Stimulated activated CD8-positive, alpha-beta memory T cell treated with anti-CD3 and anti-CD28 coated beads, Interleukin-7, amount 100 ng/mL, for 24 hours (primary cell): ENCODE data around the gene MORF4L2.

Experiments
- DNase-seq: peaks from one replicate; pipeline ENCODE4 v3.0.0-alpha.2; 2020; ENCODE audit warnings: low read depth

The MORF4L2 gene, protein sequence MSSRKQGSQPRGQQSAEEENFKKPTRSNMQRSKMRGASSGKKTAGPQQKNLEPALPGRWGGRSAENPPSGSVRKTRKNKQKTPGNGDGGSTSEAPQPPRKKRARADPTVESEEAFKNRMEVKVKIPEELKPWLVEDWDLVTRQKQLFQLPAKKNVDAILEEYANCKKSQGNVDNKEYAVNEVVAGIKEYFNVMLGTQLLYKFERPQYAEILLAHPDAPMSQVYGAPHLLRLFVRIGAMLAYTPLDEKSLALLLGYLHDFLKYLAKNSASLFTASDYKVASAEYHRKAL

DNA sequence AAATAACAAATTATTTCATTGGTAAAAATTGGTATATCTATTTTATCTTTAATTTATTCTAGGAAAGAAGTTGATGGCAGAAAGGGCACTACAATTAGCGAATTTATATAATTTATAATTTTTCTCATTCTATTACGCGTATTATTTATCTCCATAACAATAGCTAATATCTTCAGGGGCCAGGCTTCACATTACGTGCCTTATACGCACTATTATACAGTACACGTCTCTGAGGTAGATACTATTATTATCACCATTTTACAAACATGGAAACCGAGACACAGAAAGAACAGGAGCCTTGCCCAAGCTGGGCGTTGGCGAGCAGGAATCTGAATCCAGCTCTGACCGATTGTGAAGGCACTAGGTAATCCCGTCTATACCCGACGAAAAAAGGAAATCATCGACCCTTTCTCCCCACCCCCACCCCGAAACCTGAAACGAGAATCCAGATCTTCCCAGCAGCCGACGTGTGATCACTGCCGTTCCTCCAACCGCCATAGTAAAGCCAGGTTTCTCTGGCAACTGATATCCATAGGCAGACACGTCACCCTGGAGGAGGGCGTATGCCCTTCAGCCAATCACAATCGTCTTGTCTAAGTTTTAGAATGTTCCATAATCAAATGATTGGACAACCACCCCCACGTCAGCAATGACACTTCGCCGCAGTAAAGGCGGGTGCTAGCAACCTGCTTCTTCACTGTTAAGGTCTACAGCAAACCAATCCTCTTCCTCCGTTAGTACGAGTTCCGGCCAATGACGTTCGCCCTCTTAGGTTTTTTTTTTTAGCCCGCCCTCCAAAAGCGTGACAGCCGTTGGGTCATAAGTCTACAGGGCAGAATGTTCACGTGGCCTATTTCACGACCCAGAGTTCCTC is at the start of gene MORF4L2:
Gene MORF4L2 (minus strand): TSS at position 501 of the 874 bp plus-strand sequence. CDS start 9,672 bp downstream, outside the sequence.
- DNase-seq = peak; percentile 55

DNA sequence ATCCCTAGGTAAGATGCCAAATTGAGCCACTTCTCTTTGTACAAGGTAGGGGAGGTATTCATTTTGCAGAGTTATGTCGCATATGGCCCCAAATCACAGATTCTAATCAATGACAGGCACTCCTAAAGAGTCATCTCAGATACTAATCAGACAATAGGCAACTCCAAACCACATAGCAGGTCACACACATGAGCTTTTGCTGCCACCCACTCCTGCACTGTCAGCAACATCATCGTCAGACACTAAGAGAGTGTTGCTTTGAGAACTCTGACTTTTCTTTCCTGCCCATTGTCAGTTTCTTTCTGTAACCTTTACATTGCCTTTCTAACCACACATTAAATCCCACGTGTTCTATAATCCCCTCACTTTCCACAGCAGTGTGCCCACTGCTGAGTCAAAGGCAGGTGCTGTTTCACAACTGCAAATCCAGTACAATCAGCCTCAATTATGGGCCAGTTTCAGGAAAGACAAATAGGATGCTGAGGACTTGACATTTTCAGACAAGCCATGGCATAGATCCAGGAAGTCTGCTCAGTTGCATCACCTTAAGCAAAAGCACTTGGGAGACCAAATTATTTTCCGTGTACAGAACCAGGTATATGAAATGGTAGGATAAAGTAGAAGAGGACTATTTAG is 47.7 kb upstream of the MORF4L2 start:
- DNase-seq = no peak

DNA sequence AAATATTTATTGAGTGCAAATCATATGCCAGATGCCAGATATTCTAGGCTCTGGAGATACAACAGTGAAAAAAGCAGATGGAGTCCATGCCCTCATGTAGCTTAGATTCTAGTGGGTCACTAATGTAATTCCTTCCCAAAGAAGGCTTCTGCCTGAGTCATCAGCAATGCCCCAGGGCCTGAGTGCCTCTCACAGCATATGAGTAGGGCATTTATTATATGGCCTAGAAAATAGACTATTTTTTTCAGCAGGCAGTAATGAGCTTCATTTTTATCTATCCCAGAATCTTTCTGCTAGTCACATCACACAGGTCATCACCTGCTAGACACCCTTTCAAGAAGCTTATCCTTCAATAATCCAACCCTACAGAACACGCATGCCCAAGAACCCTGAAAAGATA is 46.5 kb upstream of the MORF4L2 start:
- no peak for DNase-seq

DNA sequence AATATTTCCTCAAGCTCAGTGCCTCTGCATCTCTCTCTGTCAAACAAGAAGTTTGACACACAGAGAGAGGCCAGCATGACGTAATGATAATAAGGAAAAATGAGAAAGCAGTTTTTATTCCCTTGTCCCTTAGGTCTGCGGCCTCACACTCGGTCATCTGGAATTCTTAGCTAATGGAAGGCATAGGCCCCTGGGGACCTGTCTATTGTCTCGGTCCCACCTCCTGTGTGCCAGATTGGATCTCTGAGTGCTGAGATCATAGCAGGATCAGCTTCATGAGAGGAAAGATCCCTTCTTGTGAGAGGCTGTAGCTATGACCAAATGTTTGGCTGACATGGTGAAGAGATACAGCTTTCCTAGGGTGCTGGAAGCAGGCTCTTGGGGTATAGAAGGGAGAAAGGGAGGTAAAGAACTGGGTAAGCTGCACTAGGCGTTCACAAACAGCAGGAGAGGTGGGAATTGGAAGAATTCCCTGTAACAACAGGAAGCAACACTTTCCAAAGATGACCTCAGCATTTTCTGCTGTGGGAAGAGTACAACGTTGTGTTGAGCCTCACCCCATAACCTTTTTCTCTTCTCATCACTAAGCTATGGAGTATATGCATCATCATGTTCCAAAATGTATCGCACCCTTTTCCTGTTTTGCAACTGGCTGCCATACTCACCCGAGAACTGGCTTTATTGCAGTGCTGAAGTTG is 44.4 kb upstream of the MORF4L2 start:
- DNase-seq = no peak

DNA sequence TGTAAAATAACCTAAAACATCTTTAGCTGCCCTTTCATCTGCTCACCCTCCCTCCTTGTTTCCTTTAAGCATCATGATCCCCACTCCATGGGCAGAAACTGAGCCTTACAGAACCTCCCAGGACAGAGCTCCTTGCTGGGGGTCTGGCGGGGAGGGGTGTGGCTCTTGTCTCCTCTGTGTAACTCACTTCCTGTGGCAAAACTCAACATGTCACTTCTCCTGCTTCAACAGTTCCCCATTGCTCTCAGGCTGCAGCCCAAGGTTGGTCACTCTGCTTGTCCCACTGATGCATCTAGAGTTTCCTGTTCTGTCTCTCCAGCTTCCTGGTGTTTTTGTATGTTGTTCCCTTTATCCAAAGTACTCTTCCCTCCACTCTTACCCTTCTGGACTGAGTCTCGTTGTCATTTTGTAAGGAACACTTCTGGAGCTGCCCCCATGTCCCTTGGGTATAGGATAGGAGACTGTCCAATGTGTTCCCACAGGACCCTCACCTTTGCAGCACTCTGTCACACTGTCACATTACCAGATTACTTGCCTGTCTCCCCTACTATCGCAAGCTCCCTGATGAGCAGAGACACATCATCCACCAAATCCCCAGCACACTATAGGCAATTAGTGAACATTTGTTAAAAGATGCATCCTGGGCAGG is 43.8 kb upstream of the MORF4L2 start:
- DNase-seq = no peak

DNA sequence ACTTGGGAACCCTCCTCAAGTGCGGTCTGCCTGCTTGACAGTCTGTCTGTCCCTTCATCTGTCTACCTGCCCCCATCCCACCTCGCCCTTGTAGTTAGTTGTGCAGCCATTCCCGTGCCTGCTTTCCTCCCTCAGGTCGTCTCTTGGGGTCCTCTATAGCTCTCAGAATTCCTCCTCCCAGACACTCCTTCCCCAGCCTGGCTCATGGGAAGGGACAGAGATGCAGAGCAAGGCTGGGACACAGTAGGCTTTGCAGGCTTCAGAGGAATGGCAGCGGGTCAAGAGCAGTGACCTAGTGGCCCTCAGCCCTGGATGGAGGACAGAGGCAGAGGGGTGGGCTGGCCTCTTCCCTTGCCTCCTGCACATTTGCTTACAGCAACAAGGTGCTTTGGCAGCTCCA is 42.5 kb upstream of the MORF4L2 start:
- no peak for DNase-seq

DNA sequence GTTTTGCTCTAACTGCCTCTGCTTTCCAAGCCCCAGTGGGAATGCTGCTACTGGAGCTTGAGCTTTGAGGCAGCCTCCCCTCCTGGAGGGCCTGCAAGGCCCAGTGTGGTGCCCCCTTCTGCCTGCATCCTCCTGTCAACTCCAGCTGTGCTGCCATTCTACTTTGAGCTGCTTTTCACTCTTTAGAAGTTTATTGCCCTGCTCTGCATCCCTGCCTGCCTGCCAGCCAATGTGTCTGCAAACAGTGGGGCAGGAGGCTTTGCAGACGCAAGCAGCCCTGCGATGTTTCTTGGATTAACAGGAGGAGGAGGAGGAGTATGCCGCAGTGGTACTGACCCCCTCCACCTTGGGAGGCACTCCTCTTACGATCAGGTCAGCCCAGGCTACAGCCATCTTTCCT is 40.6 kb upstream of the MORF4L2 start:
- DNase-seq = no peak

DNA sequence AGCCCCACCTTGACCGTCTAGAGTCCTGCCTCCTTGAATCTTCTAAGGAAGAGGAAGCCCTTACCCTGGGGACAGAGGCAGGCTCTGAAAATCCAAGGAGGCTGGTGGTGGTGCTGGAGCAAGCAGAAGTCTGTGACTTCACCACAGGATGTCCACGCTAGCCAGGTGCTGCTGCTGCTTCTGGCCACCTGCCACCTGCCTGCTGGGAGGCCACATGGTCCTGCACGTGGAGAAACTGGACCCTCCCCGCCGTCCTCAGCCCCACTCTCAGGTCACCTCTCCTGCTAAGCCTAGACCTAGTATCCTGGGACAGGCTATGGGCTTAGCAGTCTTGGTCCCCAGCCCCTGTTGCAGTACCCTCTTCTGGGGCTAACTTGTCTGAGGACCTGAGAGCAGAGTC is 40.0 kb upstream of the MORF4L2 start:
- no peak for DNase-seq

DNA sequence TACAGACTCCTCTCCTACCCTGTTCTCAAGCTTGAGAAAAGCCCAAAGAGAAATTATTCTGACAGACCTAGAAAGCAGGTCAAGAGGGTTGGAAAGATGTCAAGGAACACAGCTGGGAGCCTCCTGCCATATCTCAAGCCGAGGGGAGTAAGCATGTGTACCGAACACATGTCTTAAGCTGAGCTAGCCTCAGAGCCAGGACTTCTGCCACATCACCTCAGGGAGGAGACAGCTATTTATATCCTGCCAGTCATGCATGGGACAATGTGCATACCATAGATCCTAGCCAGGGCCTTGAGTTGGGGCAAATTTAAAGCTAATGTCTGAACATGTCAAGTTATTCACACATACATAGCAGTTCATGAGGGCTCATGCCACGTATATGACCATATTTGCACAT is 36.0 kb upstream of the MORF4L2 start:
- no peak for DNase-seq

DNA sequence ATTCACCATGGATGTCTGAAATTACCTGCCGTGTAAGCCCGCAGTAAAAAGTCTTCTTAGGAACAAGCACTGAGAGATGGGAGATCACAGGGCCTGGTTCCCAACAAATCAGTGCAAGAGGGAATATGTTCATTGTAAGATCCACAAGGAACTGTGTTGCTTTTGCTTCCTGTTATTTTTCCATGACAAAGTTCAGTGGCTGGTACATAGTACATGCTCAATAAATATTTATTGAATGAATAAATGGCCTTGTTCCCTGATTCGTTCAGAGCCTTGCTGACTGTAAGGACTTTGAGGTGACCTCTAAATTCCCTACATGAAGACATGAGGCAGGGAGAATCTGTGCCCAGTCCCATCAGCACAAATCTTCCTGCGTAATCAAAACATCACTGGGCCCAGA is 31.6 kb upstream of the MORF4L2 start:
- DNase-seq = no peak

DNA sequence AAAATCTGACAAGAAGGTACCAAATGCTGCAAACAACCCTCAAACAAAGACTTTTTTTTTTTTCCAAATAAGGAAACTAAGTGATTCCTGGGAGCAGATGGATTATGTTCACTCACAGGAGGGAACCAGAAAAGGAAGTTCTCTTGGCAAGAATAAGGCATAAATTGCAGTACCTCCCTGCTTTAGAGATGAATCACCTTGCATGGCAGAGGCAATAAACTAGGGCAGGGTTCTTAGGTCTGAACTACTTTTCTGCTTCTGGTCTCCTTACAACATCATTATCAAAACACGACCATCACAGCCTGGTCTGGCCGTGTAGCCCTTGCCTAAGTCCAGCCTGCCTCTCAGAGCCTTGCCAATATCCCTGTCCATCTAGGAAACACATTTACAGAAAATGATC is 30.5 kb upstream of the MORF4L2 start:
- no peak for DNase-seq

DNA sequence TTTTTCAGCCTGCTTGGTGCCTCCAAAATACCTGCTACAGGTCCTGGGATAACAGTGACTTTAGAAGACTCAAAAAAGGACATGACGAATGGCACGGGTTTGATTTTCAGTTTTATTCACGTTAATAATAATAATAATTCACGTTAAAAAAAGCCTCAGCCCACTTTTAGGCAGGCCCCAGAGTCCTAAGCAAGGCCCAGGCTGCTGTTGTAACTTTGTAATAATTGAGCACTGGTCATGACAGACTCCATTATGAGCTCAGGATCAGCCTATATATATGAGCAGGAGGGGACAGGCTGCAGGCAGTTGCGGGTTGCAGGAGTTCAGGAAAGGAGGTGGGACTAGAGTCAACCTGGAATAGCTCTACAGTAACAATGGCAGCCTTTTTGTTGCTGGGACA is 24.1 kb upstream of the MORF4L2 start, which contains the start of gene TMEM31:
Gene TMEM31 (plus strand): TSS at position 301 of the 400 bp plus-strand sequence. CDS start 1,350 bp downstream, outside the sequence.
- DNase-seq = no peak

DNA sequence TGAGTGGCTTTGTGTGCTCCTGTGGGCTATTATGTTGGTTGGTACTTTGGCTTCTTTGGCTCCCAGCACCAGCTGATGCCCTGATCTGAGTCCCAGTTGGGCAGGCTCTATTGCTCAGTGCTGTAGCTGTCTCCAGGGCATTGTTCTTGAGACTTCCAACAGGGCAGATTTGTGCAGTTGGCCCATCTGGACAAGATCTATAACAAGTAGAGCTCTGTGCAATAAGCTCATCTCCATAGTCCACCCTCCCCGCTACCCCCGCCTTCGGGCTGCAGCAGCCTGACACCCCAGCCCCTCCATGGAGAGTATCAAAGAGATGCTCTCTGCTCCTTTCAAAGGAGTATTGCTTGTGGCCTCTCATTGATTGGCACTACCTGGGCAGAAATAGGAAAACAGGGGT is 18.4 kb upstream of the MORF4L2 start:
- DNase-seq = no peak

DNA sequence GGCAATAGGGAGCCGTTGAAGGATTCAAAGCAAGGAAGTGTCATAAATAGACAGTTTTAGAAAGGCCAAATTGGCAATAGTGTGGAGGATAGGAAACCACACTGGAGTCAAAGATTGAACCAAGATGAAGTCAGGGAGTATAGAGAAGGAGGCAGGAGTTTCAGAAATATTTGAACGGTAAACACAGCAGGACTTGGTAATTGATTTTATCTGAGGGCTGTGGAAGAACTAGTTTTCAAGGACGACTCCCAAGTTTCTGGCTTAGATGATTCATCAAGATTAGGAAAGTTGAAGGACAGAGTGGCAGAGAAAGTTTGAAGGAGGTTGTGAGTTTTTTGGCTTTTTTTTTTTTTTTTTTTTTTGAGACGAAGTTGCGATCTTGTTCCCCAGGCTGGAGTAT is 12.7 kb upstream of the MORF4L2 start:
- DNase-seq = no peak

DNA sequence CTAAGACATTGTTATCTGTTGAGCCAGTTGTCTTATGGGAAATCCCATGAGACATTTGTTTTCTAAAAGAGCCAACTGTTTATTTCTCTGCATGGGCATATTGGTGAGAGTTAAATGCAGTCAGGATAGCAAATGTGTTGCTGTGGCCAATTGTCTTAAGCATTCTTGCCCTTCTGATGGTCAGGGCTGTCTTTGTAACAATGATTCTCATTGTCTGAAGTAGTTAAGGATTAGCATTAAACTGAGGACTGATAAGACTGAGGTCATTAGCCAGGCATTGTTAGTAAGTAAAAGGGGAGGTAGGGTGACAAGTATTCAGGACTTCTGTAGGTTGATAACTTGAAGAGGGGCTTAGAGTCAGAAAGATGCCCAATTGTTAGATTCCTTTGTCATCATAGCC is 11.2 kb upstream of the MORF4L2 start:
- no peak for DNase-seq

DNA sequence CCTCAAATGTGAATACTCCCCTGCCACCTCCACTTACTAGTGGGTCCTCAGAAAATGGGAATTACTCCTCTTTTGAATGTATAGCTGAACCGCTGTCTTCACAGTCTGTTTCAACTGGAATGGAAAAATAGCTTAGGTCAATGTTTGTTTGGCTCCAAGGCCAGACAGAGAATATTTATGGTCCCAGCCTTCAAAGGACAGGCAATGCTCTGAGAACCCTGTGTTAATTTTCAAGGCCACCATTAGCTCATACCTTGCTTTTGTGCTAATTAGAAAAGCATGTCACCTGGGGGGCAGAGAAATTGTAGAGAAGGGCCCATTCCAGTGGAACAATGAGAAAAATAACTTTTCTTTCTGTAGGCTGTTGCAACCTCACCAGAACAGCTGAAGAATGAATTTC is 4.6 kb upstream of the MORF4L2 start:
- DNase-seq = no peak

DNA sequence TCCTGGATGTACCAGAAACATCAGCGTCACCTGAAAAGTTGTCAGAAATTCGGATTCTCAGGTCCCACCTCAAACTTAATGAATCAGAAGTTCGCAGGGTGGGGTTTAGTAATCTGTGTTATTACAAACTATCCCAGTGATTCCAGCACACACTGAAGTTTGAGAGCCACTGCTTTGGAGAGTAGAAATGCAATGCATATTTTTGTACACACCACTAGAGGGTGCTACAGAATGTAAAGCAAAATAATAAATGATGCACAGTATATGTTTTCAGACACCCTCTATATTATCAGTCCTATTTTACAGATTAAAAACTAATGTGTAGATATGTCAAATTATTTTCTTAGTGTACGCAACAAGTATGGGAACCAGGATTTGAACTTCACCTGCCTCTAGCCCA is 2.4 kb upstream of the MORF4L2 start:
- no peak for DNase-seq

DNA sequence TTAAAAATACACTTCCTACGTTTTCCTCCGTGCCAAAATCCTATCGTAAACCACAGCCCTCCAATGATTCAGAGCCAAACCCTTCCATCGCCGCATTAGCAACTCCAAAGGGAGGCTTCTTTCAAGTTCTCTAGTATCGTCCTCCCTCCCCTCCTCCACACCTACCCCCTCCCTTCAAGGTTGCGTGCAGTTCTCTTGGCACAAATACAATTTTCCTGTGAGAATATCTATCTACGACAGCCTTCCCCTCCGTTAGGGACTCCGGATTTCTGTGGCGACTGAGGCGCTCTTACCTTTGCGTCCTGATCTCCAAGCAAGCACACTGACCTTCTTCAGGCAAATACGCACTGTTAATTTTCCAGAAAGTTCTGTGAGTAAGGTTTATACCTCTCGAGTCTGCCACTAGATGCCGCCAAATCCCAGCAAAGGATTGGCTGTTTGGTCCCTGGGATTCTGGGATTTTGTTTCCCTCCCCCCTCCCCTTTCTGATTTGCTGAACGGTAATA is 1.2 kb upstream of the MORF4L2 start:
- DNase-seq = no peak

DNA sequence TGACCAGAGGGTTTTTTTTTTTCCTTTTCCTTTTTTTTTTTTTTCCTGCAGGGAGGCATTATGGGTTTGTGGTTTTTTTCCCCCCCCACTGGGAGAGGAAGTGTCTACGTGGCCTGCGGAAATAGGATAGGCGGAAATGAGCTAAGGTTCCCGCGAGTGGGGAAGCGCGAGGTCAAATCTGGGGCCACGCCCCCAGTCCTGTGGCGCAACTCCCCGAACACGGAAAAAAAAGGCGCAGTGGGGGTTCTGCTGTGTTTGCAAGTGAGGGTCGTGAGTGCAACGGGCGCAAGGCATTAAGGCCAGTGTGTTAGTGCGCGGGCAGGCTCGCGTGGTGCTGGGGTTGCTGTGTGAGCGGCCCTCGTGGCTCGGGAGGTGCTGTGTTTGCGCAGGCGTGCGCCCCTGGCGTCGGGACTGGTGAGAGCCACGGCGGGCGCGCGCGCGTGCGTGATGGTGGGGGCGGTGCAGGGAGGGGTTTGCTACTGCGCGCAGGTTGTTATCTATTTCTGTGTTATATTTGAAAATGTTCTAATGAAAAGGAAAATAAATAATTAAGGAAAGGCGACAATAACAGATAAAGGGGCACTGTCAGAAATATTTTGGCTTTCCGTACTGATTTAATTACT is 685 bp upstream of the MORF4L2 start:
- DNase-seq = peak; percentile 72

DNA sequence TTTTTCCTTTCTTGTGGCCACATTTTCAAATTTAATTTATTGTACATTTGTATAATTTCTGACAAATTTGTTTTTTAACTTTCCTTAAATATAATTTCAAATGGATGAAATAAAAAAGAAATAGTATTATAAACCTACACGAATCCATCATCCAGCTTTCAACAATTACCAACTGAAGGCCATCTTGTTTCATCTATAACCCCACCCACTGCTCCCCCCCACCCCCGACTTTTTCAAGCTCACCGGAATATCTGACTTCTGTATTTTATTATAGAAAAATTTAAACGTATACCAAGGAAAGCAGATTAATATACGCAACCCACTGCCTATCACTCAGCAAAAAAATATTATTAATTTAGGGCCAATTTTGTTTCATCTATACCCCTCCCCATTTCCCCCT is 1.1 kb downstream of the MORF4L2 start:
- DNase-seq = no peak

DNA sequence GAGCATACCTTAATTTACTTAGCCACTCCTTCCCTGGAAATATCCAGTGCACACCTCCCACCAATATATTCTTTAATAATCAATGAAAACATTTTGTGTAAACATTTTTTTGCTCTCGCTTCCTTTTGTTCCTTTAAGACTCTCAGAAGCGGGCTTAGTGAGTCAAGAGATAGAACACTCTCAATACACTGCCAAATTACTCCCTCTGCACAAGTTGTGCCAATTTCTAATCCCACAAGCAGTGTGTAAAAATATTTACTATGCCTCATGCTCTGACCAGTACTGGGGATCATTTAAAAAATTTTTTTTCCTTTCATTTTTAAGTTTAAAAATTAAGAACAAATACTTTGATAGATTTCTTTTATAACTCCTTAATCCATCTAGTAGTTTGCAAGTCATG is 5.1 kb downstream of the MORF4L2 start:
- no peak for DNase-seq
